HPDE6-E6E7 (cell line): ENCODE results near the gene CLCN2.

ENCODE experiments used
- DNase-seq: peaks from one replicate; pipeline ENCODE4 v3.0.0; 2011; ENCODE audit warnings: missing footprints; ENCODE audit errors: extremely low spot score

The CLCN2 gene

DNA sequence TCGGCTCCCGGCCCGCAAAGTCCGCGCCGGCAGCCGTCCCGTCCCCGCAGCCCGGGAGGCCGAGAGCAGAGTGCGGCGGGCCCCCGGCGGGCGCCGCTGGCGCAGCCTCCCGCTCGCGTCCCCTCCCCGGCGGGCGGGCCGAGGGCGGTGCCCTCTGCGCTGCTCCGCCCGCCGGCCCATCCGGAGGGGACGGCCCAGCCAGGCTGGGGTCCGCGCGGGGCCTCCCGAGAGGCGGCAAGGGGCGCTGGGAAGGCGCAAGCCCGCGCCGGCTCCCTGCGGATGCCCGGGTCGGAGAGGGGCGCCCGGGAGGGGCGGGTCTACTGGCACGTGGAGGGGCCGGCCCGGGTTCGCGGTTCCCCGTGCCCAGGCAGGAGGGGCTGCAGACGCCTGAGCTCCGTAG lies at the start of gene CLCN2, which contains the start of gene POLR2H:
Gene CLCN2, minus strand, starts transcription at position 74 of the 400 bp plus-strand sequence. CDS start 126 bp downstream, outside the sequence.
Gene POLR2H, plus strand, starts transcription at position 179 of the 400 bp plus-strand sequence. CDS start 1,783 bp downstream, outside the sequence.
- DNase-seq = peak; percentile 45

- DNase-seq = no peak
These were observed 48.6 kb upstream of the CLCN2 start for GRCh38 chr3:184409946-184410500.

DNA sequence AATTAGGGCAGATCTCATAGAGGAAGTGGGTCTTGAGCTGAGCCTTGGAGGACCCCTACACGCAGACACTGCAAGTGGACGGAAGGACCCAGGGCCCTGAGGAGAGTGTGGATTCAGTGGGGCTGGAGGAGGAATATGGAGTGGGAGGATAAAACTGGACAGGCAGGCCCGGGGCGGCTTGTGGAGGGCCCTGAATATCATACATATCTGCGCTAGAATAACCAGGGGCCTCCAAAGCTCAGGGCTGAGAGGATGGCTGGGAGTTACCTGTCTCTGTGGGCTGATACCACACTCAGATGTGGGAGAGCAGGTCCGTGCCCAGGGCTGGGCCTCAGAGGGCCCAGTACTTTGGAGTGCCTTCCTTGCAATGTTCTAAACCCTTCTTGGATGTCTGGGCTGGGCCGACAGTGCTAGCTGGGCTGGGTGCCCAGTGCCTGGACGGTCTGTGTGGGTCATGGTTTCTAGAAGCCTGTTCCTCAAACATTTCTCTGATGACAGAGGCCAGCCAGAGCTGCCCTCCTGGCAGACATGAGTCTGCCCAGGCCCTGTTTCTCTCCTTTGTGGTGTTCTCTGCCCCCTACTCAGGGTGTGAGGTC lies 48.0 kb upstream of the CLCN2 start:
- no peak for DNase-seq

DNA sequence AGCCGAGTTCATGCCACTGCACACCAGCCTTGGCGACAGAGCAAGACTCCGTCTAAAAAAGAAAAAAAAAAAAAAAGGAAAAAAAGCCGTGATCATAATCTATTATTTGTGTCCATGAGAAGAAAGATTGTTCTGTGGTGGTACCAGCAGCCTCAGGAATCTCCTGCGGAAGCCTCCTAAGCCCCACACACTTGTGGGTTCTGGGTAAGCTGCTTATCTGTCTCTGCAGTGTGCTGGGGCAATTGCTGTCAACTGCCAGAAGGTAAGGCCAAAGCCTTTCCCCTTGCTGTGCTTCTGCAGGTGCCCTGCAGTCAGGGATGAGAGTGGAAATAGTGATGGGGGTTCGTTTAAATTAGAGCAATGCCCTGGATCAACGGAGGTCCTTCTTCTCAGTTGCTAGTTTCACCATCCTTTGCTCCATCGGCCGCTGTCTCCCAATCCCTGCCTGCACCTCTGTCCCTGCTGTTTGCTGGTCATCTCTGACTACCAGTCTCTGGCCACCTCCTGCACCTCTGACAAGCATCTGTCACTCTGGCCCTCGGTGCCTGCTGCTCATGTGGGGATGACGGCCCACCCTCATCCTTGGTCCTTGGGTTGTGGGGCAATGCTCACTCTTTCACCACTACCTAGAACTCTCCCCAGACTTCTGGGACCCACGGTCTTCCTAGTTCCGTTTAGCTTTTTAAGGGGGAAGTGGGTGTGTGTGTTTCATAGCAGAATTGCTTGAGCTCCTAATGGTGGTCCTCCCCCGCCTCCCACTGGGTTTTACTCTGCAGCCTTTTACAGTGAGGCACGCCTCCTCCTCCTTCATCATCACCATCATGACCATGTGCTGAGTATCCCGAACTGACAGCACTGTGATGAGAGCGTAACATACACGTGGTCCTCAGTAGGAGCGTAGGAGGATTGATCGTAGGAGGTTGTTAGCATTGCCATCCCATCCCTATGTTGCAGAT lies 43.9 kb upstream of the CLCN2 start:
- DNase-seq = no peak

GRCh38 chr3:184399410-184399809 lies 38.0 kb upstream of the CLCN2 start:
- DNase-seq = no peak

DNA sequence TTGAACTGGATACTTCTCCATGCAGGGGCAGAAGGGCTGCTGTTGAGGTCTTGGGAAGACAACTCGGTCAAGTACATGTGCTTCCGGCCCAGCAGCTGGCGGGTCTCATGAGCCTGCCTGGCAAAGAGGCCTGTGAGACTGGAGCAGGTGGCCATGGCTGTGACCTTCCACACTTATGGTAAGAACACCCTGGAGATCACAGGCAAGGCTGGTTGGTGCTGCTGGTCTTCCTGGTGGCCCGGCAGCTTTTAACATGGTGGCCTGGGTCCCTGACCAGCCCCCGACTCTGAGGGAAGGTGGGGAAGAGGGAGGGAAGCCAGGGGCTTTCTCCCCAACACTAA lies 33.9 kb upstream of the CLCN2 start:
- DNase-seq = no peak

- no peak for DNase-seq
These were observed 29.9 kb upstream of the CLCN2 start for GRCh38 chr3:184391266-184391665.

- no peak for DNase-seq
These were observed 28.6 kb upstream of the CLCN2 start for GRCh38 chr3:184389935-184390528.

DNA sequence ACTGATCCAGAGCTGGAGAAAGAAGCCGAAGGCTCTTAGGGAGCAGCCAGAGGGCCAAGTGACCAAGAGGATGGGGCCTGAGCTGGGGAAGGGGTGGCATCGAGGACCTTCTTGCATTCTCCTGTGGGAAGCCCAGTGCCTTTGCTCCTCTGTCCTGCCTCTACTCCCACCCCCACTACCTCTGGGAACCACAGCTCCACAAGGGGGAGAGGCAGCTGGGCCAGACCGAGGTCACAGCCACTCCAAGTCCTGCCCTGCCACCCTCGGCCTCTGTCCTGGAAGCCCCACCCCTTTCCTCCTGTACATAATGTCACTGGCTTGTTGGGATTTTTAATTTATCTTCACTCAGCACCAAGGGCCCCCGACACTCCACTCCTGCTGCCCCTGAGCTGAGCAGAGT lies 28.0 kb upstream of the CLCN2 start:
- no peak for DNase-seq

DNA sequence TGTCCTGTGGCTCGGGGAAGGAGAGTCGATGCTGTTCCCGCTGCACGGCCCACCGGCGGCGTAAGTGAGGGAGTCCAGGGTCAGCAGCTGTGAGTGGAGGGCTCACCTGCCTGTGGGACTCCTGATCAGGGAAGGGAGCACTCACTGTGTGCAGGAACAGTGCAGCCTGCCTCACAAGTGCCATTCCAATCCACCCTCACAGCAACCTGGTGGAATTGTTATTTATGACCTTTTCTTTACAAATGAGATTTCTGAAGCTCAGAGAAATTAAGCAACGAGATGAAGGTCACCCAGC lies 27.5 kb upstream of the CLCN2 start:
- DNase-seq = no peak

DNA sequence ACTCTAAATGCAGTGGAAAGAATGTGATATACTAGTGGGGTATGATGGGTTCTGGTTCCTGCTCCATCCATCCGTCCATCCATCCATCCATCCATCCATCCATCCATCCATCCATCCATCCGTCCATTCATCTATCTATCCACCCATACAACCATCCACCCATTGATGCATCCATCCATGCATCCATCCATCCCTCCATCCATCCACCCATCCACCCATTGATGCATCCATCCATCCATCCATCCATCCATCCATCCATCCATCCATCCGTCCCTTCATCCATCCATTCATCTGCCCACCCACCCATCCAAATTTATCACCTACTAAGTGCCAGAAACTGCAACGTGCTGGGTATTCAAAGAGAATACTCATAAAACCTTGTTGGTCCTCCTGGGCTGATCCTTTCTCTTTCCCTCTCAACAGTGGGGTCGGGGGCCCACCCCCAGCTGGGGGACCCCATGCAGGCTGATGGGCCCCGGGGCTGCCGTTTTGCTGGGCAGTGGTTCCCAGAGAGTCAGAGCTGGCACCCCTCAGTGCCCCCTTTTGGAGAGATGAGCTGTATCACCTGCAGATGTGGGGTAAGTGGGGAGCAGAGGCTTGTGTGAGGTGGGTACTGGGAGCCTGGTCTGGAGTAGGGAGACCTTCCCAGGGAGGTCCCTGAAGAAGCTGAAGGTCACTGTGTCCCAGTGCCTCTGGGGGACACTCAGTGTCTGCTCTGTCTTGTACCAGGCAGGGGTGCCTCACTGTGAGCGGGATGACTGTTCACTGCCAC lies 26.9 kb upstream of the CLCN2 start:
- no peak for DNase-seq

DNA sequence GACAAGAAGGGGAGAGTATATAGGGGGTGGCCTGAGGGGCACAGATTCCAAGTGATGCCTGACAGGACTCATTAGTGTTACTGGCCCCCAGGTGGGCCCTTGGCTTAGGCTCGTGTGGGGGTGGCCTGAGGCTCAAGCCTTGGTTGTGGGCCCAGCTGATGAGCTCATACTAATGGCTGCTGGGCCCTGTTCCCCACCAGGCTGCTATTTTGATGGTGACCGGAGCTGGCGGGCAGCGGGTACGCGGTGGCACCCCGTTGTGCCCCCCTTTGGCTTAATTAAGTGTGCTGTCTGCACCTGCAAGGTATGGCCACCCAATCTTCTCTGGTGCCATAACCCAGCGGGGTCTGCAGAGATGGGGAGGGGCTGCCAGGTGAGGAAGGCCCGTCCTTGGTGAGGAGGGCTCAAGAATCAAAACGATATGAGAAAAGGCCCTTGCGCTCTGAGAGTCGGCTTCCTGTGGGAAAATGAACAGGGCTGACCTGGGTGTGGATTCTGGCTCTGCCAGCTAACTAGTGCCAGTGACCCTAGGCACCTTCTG lies 25.8 kb upstream of the CLCN2 start:
- no peak for DNase-seq

DNA sequence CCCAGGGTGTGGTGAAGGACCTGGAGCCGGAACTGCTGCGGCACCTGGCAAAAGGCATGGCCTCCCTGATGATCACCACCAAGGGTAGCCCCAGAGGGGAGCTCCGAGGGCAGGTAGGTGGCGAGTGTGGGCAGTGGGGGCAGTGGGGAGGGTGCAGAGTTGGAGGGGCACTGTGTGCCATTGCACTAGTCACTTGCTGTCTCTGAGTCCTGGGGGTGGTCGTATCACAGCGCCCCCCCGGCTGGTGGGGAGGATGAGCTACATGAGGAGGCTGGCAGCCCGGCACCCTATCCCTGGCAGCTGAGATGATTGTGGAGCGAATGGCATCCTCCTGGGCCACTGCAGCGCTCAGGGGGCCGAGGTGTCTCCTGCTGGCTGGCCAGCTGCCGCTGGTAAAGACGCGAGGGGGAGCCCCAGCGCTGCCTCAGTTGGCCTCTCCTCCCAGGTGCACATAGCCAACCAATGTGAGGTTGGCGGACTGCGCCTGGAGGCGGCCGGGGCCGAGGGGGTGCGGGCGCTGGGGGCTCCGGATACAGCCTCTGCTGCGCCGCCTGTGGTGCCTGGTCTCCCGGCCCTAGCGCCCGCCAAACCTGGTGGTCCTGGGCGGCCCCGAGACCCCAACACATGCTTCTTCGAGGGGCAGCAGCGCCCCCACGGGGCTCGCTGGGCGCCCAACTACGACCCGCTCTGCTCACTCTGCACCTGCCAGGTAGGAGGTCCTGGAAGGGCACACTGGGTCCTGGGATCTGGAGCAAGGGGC lies 24.8 kb upstream of the CLCN2 start:
- no peak for DNase-seq

DNA sequence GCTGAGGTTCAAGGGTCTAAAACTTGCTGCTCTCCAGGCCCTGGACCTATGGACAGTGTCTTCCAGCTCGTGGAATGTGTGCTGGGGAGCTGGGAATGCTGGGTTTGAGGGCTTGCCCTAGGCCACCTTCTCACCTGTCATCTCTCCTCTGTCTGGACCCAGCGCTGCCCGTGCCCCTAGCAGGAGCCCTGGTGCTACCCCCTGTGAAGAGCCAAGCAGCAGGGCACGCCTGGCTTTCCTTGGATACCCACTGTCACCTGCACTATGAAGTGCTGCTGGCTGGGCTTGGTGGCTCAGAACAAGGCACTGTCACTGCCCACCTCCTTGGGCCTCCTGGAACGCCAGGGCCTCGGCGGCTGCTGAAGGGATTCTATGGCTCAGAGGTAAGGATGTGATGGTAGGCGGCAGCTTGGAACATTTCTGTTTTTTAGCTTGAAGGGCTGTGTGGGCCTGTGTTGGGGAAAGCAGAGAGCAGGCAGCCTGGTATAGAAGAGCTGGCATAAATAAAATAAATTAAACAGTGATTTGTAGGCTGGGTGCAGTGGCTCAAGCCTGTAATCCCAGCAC lies 23.5 kb upstream of the CLCN2 start:
- no peak for DNase-seq

DNA sequence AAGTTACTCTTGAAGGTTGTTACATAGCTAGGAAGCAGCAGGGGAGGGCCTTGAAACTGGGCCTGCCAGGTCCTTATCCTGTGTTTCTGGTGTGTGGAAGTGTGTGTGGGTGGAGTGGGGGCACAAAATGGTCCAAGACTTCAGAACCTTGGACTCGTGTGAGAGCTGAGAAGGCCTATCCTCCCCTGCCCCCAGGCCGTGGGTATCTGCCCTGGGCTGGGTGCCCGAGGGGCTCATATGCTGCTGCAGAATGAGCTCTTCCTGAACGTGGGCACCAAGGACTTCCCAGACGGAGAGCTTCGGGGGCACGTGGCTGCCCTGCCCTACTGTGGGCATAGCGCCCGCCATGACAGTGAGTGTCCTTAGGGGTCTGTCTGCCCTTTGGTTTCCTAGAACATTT lies 22.9 kb upstream of the CLCN2 start:
- DNase-seq = no peak

DNA sequence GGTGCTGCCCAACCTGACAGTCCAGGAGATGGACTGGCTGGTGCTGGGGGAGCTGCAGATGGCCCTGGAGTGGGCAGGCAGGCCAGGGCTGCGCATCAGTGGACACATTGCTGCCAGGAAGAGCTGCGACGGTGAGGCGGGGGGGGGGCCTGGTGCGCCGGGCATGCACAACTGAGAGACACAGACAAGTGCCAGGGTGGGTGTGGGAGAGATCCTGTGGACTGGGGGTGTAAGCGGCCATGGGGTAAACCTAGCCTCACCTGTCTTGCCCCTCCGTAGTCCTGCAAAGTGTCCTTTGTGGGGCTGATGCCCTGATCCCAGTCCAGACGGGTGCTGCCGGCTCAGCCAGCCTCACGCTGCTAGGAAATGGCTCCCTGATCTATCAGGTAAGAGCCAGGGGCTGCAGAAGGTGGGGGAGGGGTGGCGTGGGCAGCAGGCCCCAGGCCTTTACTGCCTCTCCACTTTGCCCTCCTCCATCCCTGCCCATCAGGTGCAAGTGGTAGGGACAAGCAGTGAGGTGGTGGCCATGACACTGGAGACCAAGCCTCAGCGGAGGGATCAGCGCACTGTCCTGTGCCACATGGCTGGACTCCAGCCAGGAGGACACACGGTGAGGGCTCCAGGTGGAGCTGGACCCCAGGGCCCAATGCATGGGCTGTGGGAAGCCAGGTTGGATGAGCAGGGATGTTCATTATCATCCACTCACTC lies 21.8 kb upstream of the CLCN2 start:
- no peak for DNase-seq

GRCh38 chr3:184382326-184383032 lies 21.1 kb upstream of the CLCN2 start:
- DNase-seq = no peak

DNA sequence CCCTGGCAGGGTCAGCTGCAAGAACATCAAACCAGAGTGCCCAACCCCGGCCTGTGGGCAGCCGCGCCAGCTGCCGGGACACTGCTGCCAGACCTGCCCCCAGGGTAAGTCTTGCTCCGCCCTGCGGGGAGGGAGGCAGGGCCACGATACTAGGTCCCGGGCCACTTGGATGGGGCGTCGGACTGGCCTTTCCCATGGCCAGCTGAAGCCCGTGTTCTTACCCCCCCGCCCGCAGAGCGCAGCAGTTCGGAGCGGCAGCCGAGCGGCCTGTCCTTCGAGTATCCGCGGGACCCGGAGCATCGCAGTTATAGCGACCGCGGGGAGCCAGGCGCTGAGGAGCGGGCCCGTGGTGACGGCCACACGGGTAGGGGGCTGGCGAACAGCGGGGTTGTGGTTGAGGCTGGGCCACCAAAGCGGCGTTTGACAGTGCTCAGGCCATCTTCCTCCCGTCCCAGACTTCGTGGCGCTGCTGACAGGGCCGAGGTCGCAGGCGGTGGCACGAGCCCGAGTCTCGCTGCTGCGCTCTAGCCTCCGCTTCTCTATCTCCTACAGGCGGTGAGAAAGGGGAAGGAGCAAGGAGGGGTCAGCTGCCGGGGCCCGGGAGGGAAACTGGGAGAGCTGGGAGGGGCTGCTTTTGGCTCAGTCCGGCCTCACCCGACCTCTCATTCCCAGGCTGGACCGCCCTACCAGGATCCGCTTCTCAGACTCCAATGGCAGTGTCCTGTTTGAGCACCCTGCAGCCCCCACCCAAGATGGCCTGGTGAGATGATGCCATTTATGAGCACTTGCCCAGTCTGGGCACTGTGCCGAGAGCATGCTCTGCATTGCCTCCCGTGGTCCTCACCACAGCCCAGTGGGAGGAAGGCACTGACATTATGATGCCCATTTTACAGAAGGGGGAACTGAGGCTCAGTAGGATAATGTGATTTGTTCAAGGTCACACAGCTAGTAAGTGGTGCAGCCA lies 20.1 kb upstream of the CLCN2 start:
- no peak for DNase-seq
